SK-N-DZ (cell line): ENCODE data around the gene DEAF1.
A peak's percentile ranks its signal among the peaks of the same experiment; 100 is the strongest.
"Not testable (repeated sequence)": the region's sequence is repeated elsewhere in the genome, so short reads cannot be mapped to it uniquely, and the experiment has no call there.

Experiments
- DNase-seq: peaks from one replicate; pipeline ENCODE4 v3.0.0-alpha.2; 2015; ENCODE audit warnings: low spot score

DEAF1 gene

DNA sequence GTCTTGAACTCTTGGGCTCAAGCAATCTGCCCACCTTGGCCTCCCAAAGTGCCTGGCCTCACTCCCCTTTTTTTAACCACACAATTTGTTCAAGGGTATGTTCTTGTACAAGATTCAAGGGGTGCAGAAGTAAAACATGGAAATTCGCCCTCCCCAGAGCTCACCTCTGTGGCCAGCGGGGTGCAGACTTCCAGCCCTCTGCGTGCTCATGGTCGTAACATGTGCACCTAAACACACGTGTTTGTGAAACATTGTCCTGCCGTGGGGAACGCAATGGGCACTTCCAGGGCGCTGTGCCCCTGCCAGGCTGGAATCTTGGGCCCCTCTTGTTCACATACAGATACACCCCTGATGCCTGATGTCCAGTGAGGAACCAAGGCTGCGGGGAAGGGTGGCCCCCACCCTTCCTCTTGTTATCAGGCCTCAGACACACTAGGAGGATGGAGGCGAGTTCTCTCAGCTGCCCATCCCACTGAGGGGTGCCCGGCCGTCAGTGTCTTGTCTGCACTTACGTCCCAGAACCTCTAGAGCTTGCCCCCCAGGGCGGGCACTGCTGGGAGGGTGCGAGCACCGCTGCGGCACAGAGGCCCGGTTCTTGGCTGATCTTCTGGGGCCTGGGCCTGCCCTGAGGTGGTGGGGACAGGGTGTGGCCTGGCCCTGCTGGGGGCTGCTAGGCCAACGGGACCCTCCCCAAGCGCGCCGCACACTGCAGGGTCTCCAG is 6.9 kb upstream of the DEAF1 start:
- DNase-seq = no peak

DNA sequence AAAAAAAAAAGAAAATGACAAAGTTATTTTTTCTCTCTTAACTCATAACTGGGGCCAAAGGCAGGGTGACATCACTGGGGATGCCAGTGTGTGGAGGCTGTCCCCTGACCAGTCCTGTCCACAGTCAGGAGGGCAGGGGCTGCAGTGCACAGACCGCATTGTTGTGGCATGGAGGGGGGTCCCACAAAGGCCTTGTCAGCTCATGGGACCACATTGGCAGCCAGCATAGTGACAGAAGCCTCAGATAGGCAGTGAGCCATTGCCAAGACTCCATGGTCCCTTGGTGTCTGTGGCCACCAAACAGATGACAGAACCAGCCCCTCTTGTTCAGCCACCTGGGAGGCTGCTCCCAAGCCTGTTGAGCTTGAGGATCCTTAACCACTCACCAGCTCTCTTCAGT is 4.7 kb upstream of the DEAF1 start:
- DNase-seq = no peak

DNA sequence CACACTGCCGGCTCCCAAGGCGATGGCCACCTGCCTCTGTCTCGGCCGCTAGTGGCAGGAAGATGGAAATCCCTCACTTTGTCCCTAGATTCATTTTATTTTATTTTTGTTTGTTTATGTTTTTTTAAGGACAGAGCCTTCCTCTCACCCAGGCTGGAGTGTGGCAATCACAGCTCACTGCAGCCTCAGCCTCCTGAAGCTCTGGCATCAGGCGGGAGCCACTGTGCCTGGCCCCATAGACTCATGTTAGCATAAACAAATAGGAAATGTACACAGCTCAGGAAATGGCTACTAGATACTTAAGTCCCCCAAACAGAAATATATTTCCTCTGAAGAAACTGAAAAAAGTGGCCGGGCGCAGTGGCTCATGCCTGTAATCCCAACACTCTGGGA is 4.1 kb upstream of the DEAF1 start:
- DNase-seq = no peak

DNA sequence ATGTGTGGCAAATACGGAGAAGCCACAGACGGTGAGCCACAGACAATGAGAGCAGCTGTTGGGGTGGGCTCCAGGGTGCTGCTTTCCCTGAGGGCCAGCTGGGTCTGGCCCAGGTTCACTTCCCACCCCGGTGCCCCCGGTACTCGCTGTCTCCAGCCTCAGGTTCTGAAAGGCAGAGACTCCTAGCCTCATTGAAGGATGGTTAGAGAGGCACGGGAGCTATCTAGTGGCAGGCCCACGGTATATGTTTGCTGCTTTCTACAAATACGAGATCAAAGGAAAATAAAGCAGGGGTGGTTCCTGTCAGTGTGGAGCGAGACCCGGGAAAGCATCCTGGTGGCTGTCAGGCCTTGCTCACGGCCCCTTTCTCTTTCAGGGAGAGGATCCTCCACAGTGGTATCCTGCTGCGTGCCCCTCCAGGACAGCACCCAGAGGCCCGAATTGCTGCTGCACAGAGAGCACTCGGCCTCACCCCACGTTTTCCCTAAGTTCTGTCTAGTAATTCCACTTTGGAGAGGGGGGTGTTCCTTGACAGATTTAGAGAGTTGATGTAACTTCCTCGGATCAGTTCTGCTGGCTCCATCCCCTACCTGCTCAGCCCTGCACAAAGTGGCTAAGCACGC is 3.6 kb upstream of the DEAF1 start:
- no peak for DNase-seq

DNA sequence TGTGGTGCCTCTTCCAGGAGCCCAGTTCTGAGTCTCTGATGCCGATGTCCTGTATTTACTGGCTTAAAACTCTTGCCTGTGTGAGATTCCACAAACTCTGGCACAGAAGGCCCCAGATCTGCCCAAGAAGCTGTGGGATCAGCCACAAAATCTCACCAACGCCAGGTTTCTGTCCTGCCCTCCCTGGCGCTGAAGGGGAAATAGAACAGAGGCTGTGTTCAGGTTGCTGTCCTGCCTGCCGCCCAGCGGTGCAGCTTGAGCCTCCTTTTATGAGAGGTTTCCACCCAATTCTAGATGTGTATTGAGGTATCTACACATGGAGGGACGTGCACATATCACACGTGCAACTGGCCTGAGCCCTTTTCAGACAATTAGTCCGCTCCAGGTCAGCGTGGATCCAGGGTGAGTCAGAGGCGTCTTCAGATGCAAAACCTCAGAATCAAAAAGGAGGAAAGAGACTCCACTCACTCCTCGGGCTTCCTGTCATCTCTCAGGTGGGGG is 2.8 kb upstream of the DEAF1 start:
- DNase-seq = no peak

DNA sequence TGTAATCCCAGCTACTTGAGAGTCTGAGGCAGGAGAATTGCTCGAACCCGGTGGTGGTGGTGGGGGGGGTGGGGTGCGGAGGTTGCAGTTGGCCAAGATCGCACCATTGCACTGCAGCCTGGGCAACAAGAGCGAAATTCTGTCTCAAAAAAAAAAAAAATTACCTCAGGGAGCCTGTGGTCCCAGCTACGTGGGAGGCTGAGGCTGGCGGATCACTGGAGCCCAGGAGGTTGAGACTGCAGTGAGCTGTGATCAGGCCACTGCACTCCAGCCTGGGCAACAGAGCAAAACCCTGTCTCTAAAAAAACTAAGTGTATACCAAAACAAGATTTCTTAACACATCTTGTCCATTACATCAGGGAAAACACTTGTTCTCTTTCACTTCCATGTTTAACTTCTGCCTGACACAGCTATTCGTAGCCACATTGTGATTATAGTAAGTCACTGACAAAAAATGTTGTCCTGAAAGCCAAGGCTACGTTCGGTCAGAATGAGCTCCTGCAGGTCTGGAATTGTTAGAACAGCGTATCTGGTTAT is 2.0 kb upstream of the DEAF1 start:
- DNase-seq = no peak

DNA sequence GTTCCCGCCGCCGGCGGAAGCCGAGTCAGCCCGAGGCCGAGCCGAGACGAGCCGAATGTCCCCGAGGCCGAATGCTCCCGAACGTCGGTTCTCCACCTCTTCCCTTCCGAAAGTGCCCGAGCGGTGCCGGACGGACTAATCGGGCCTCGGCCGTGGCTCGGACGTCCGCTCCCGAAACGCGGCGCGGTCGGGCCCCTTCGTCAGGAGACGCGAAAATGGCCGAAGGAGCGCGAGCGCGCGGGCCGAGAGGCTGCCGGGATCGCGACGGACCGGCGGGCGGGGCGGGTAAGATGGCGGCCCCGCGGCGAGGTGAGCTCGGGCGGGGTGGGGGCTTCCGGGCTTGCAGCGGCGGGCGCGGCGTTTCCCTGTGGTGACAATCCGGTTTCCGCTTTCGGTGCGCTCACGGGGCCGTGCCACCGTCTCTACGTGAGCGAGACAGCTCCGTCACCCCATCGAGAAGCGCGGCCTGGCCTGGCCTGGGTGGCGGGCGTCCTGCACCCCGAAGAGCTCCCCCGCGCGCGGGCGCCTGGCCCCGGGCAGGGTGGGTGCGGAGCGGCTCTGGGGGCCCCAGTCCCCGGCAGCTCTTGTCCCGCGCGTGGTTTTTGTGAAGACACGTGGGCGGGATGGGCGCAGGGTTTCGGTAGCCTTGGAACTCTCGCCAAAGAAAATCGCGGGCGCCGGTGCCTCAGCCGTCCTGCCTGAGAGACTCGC is 671 bp upstream of the DEAF1 start, which contains the start of gene TMEM80:
TMEM80 (plus strand) TSS at position 279 of the 711 bp plus-strand sequence; CDS start at position 291, 12 bp downstream.
- peak; percentile 98 for DNase-seq

DNA sequence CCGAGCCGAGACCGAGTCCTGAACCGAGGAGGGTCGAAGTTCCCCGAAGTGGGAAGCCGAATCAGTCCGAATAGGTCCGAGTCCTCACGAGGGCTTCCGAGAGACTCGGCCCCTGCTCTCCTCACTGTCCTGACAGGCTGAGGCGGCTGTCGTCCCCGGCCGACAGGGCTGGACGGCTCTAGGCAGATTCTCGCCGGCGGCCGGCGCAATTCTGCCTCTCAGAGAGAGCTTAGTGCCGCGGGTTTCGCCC is 191 bp upstream of the DEAF1 start:
- DNase-seq = no peak

DNA sequence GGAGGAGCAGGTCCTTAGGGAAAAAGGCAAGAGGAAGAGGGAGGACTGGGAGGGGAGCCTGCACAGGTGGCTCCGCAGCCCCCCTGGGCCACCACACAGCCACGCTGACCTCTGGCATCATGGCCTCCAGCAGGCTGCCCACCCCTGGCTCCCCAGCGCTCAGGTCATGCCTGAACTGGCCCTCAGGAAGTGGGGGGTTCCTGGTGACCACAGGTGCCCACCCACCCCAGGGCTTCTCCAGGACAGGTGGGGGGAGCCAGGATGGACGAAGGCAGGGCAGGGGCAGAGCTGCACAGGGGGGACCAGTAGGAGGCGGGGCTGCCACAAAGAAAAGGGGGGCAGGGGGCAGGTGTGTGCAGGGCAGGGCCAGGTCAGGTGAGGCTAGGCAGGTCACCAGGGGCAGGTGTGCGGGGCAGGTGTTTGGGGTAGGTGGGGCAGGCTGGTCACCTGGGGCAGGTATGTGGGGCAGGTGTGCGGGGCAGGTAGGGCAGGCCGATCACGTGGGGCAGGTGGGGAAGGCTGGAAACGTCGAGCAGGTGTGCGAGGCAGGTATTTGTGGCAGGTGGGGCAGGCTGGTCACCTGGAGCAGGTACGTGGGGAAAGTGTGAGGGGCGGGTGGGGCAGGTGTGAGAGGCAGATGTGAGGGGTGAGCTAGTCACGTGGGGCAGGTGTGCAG is 997 bp downstream of the DEAF1 start:
- no peak for DNase-seq

DNA sequence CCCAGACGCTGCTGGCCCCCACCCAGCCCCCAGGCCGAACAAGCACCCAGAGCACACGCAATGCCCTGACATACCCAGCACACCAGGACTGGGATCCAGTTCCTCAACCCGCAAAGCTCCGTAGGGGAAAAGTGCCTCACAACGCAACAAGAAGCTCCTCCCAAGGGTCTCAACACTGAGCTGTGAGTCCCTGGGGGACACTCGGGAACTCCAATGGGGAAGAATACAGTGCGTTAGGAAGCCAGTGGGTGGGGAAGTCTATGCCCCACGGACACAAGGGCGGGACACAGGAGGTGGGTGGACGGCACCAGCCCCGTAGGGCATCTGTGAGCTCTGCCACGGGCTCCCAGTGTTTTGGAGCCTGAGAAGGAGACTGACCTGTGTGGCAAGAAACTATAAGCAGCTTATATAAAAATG is 1.6 kb downstream of the DEAF1 start:
- peak; percentile 44 for DNase-seq

DNA sequence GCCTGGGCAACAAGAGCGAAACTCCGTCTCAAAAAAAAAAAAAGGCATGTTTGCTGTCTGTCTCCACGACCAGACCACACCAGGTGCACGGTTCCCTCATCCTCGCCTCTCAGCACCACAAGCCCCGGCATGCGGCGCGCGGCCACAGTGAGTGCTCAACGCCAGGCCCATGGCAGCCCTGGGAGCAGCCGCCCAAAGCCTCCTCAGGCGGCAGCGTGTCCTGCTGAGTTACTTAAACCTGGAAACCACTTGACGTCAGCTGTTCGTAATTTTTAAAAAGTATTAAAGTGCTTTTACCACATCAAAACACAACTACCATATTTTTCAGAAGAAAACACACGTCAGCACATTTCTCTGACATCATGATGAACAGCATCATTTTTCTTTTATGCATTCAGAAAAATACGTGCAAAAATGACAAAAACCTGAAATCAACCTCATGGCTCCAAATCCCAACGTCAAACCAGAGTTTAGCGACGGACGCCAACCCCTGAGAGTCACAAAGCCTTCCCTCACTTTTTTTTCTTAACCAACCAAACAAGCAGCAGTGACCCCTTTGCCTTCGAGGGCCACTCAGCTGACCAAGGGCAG is 2.1 kb downstream of the DEAF1 start:
- no peak for DNase-seq

DNA sequence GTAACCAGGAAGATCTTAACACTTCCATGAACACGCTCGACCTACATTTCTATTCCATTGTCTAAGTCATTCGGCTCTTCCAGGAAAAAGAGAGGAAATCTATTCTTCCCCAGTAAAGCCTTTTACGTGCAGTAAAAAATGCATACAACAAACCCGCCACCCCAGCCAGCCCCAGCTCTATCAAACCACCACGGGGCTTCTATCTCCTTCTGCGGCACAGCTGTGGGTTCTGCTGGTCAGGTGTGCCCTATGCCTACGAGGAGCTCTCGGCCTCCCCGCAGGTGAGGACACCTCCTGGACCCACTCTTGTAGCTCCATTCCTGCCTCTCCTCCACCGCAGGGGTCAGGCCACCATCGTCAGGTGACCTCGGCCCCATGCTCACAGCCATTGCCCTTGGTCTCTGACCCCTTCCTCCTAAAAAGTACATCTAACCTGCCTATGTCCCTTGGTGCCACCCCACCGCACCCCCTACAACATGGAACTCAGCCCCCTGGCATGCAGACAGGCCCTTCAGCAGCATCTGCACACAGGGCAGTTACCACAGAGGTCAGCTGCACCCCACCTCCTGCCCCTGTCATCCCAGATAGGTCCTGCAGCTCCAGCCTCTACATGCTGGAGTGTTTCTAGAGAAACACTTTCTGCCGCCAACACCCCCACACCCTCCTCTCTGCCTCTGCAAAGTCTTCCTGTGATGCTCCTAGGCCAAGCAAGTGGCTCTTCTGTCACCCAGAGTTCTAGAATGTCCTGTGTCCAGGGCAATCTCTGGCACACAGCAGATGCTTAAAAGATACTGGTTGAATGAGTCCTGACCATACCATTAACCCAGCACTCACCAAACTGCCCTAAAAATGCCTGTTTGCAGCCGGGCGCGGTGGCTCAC is 3.1 kb downstream of the DEAF1 start:
- DNase-seq = no peak

DNA sequence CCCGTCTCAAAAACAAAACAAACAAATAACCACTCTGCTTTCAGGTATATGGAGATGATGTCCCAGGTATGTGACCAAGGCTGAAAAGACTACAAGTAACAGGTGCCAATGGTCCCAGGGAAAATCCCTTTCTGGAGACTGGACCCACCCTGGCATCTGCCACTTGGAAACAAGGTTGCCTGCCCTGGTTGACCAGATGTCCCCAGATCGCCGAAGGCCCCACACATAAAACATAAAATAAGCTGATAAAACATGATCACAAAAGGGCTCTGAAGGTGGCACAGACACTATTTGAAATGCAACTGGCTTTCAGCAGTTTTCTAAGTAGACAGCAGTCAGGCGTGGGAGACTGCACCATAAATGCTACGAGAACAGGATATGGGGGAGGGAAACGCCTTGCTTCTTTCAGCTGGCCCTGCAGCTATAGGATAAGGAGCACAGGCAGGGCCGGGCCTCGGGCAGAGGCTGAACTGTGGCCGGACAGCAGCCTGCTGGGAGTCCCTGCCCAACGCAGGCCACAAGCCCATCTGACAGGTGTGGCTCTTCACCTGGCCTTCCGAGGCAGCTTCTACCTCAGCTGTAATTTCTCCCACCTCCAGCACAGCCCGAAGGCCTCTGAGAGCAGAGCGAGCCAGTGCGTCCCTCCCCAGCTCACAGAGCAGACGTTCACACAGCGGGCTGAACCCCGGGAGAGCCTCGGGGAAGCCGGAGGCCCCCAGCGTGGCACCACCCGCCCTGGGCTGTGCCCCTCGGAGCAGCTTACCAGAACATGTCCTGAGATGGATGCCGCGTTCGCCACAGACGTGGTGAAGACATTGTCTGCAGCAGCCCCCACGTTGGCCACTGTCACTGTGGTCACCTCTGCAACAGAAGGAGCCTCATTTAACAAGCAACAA is 4.0 kb downstream of the DEAF1 start:
- no peak for DNase-seq

DNA sequence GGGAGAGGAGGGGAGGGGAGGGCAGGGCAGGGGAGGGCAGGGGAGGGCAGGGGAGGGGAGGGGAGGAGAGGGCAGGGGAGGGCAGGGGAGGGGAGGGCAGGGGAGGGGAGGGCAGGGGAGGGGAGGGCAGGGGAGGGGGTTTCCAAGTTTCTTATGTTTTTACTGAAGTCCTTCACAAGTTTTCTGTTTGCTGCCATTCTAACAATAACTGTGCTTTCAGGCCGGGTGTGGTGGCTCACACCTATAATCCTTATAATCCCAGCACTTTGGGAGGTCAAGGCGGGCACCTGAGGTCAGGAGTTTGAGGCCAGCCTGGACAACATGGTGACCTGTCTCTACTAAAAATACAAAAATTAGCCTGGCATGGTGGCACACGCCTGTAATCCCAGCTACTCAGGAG is 4.8 kb downstream of the DEAF1 start:
- not testable (repeated sequence) for DNase-seq

DNA sequence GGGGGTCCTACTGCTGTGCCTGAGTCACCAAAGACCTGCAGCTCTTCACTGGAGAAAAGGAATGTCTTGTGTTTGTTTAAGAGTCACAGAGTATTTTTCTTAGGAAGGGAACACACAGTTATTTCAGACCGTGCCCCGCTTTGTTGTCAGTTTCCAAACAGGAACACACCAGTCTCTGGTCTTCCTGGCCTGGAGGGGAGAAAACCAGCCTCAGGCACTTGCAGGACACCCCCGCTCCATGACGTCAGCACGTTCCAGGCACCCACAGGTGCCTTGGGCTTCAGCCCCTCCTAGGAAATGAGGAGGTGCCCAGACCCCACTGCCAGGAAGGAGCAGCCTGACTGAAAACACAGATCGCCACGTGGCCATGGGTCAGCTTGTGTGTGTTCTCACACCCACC is 5.4 kb downstream of the DEAF1 start:
- DNase-seq = no peak

DNA sequence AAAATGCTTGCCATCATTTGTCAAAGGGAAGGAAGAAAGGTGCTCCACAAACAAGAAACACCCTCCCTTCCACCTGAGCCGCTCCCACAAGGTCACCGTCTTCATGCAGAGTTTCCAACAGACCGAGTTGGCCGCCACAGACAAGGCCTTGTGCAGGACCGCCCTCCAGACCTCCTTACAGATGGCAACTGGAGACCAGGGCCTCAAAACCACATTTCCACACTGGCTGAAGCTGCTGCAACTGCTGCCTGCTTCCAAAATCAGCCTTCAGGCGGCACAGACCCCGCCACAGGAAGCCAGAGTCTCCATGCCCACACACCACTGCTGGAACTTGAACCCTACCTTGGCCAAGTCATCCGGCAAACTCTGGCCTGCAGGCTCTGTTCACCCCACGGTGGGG is 6.3 kb downstream of the DEAF1 start:
- DNase-seq = no peak

DNA sequence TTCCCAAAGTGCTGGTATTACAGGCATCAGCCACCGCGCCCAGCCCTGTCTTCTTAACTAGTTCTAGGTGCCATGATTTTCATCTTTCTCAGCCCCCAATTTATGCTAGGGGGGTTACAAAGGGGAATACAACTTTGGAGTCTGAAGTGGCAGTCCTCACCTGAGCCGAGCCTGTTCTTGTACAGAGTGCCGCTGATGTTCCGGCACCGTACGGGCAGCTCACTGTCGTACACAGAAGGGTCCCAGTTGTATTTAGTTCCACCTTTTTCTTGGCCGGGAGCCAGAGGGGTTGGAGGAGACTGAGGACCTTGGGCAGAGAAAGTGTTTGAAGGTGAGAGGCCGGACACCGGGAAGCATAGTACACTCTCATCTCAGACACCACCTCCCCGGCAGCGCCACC is 7.3 kb downstream of the DEAF1 start:
- DNase-seq = no peak

DNA sequence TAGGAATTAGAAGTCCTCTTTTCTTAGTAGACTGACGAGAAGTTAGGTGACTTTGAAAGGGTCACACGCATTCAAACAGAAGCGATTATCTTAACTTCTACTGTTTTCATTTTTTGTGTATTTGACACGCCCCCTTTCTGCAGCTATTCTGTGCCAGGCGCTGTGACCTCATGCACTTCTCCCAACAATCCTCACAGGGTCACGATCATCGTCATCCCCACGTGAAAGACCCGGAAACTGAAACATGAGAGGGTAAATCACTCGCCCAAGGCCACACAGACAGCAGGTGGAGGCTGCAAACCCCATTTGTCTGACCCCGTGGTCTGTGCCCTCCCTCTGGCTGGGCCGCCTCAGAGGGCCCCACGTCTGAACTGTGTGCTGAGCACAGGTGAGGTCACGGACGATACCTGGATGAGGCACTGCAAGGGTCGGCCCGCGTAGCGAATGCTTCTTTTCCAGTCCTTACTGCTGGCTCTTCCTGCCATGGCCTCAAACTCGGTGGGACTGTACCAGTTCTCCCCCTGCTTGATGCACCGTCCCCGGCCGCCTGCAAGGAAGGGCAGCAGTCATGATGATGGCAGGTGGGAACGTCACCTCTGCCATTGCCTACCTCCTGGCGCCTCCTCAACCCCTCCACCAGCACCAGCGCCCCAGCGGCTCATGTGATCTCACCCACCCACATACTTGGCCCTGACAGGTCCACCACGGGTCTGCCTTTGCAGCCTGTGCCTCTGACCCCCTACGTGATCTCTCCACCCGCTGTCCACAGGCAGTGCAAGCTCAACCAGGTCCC is 8.4 kb downstream of the DEAF1 start:
- DNase-seq = no peak

DNA sequence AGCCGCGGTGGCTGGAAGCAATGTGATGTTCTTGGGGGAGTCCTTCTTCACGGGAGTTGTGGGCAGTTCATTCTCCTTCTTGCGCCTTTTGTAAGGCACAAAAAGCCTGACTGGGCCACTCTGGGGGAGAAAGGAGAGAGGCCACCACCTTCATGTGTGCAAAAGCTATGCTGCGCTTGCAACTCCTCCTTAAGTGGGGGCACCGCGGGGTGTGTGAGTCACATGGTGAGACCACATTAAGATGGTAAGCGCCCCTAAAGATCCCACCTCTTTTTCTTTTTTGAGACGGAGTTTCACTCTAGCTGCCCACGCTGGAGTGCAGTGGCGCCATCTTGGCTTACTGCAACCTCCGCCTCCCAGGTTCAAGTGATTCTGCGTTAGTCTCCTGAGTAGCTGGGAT is 14.1 kb downstream of the DEAF1 start:
- no peak for DNase-seq
